ENCODE results near the gene GRK3. TPM values are rescaled to one million over a fixed set of nuclear protein-coding genes. Genes with fewer than 3 reads are reported as not detected.
"Not testable (repeated sequence)": the region's sequence is repeated elsewhere in the genome, so short reads cannot be mapped to it uniquely, and the experiment has no call there.

Gene GRK3
- 15.0 and 17.0 TPM in 2 replicates for total RNA-seq (2014; rRNA removed; shearing (Covaris generic))
- 9.2 and 10.1 TPM in 2 replicates for polyA plus RNA-seq (2015; cell fraction: cytosol; rRNA removed)
- polyA plus RNA-seq (2015; cell fraction: nucleus; rRNA removed), result 7.2 and 9.8 TPM in 2 replicates

GRCh38 chr22:25564320-25564978 is at the start of gene GRK3:
Gene GRK3, plus strand, starts transcription at chr22:25564675. Its CDS starts 366 bp downstream, at chr22:25565041.
- peak; percentile 76 for DNase-seq (ENCODE audit: low read depth, low spot score)
- in situ Hi-C loops (cut with HindIII; ENCODE audit: low pct_unique_long_range_greater_than_20kb, low sequenced_read_pairs), result no loop called here

- in situ Hi-C loops (cut with HindIII; ENCODE audit: low pct_unique_long_range_greater_than_20kb, low sequenced_read_pairs), result no loop called here
- DNase-seq (ENCODE audit: low read depth, low spot score), result no peak
Measured at GRCh38 chr22:25518000-25518663, 46.3 kb upstream of the GRK3 start.

GRCh38 chr22:25525376-25525775 is 39.1 kb upstream of the GRK3 start:
- in situ Hi-C loops (cut with HindIII; ENCODE audit: low pct_unique_long_range_greater_than_20kb, low sequenced_read_pairs), result no loop called here
- DNase-seq (ENCODE audit: low read depth, low spot score), result no peak

GRCh38 chr22:25525804-25526584 is 38.5 kb upstream of the GRK3 start:
- DNase-seq (ENCODE audit: low read depth, low spot score); in situ Hi-C loops (cut with HindIII; ENCODE audit: low pct_unique_long_range_greater_than_20kb, low sequenced_read_pairs): not testable (repeated sequence)

GRCh38 chr22:25527016-25527415 is 37.5 kb upstream of the GRK3 start:
- DNase-seq (ENCODE audit: low read depth, low spot score), result peak; percentile 30
- in situ Hi-C loops (cut with HindIII; ENCODE audit: low pct_unique_long_range_greater_than_20kb, low sequenced_read_pairs), result not testable (repeated sequence)

GRCh38 chr22:25528068-25528467 is 36.4 kb upstream of the GRK3 start:
- DNase-seq (ENCODE audit: low read depth, low spot score), result peak; percentile 19
- in situ Hi-C loops (cut with HindIII; ENCODE audit: low pct_unique_long_range_greater_than_20kb, low sequenced_read_pairs), result not testable (repeated sequence)

GRCh38 chr22:25529059-25529458 is 35.4 kb upstream of the GRK3 start:
- in situ Hi-C loops (cut with HindIII; ENCODE audit: low pct_unique_long_range_greater_than_20kb, low sequenced_read_pairs), result not testable (repeated sequence)

GRCh38 chr22:25529541-25530137 is 34.8 kb upstream of the GRK3 start:
- in situ Hi-C loops (cut with HindIII; ENCODE audit: low pct_unique_long_range_greater_than_20kb, low sequenced_read_pairs); DNase-seq (ENCODE audit: low read depth, low spot score): not testable (repeated sequence)

More at GRCh38 chr22:25529059-25529458, 35.4 kb upstream of the GRK3 start:
- DNase-seq (ENCODE audit: low read depth, low spot score), result not testable (repeated sequence)

- DNase-seq (ENCODE audit: low read depth, low spot score); in situ Hi-C loops (cut with HindIII; ENCODE audit: low pct_unique_long_range_greater_than_20kb, low sequenced_read_pairs): not testable (repeated sequence)
Measured at GRCh38 chr22:25531677-25532076, 32.8 kb upstream of the GRK3 start.

GRCh38 chr22:25534724-25535123 is 29.8 kb upstream of the GRK3 start:
- no peak for DNase-seq (ENCODE audit: low read depth, low spot score)

GRCh38 chr22:25536589-25536988 is 27.9 kb upstream of the GRK3 start:
- no peak for DNase-seq (ENCODE audit: low read depth, low spot score)
- in situ Hi-C loops (cut with HindIII; ENCODE audit: low pct_unique_long_range_greater_than_20kb, low sequenced_read_pairs), result no loop called here

More at GRCh38 chr22:25534724-25535123, 29.8 kb upstream of the GRK3 start:
- in situ Hi-C loops (cut with HindIII; ENCODE audit: low pct_unique_long_range_greater_than_20kb, low sequenced_read_pairs), result no loop called here

GRCh38 chr22:25540166-25540907 is 24.1 kb upstream of the GRK3 start:
- DNase-seq (ENCODE audit: low read depth, low spot score), result no peak
- in situ Hi-C loops (cut with HindIII; ENCODE audit: low pct_unique_long_range_greater_than_20kb, low sequenced_read_pairs), result no loop called here

GRCh38 chr22:25540908-25541660 is 23.4 kb upstream of the GRK3 start:
- in situ Hi-C loops (cut with HindIII; ENCODE audit: low pct_unique_long_range_greater_than_20kb, low sequenced_read_pairs), result no loop called here
- no peak for DNase-seq (ENCODE audit: low read depth, low spot score)

GRCh38 chr22:25542191-25542590 is 22.3 kb upstream of the GRK3 start:
- no peak for DNase-seq (ENCODE audit: low read depth, low spot score)

GRCh38 chr22:25542720-25543402 is 21.6 kb upstream of the GRK3 start:
- DNase-seq (ENCODE audit: low read depth, low spot score), result no peak
- in situ Hi-C loops (cut with HindIII; ENCODE audit: low pct_unique_long_range_greater_than_20kb, low sequenced_read_pairs), result no loop called here

More at GRCh38 chr22:25542191-25542590, 22.3 kb upstream of the GRK3 start:
- in situ Hi-C loops (cut with HindIII; ENCODE audit: low pct_unique_long_range_greater_than_20kb, low sequenced_read_pairs), result no loop called here

GRCh38 chr22:25545146-25545545 is 19.3 kb upstream of the GRK3 start:
- in situ Hi-C loops (cut with HindIII; ENCODE audit: low pct_unique_long_range_greater_than_20kb, low sequenced_read_pairs), result no loop called here

More at GRCh38 chr22:25545146-25545545, 19.3 kb upstream of the GRK3 start:
- DNase-seq (ENCODE audit: low read depth, low spot score), result no peak

Measured in SK-MEL-5 (cell line).